ENCODE results near the gene NXPH1.

NXPH1 gene

GRCh38 chr7:8437606-8438005 is 4.2 kb downstream of the NXPH1 start:
- no peak for DNase-seq

- DNase-seq, result no peak
Measured at GRCh38 chr7:8440670-8441069, 7.3 kb downstream of the NXPH1 start.

- no peak for DNase-seq
Measured at GRCh38 chr7:8441106-8441965, 7.9 kb downstream of the NXPH1 start.

- DNase-seq, result no peak
Measured at GRCh38 chr7:8442051-8442813, 8.8 kb downstream of the NXPH1 start.

GRCh38 chr7:8442814-8443304 is 9.4 kb downstream of the NXPH1 start:
- peak; percentile 80 for DNase-seq

GRCh38 chr7:8443576-8444467 is 10.4 kb downstream of the NXPH1 start:
- DNase-seq, result no peak

GRCh38 chr7:8444468-8444769 is 11.0 kb downstream of the NXPH1 start:
- DNase-seq, result no peak

- DNase-seq, result no peak
Measured at GRCh38 chr7:8453535-8453934, 20.1 kb downstream of the NXPH1 start.

- no peak for DNase-seq
Measured at GRCh38 chr7:8455426-8455825, 22.0 kb downstream of the NXPH1 start.

GRCh38 chr7:8462309-8462708 is 28.9 kb downstream of the NXPH1 start:
- DNase-seq, result no peak

- DNase-seq, result no peak
Measured at GRCh38 chr7:8465338-8465737, 31.9 kb downstream of the NXPH1 start.

GRCh38 chr7:8480527-8480926 is 47.1 kb downstream of the NXPH1 start:
- DNase-seq, result no peak

GRCh38 chr7:8481096-8481495 is 47.7 kb downstream of the NXPH1 start:
- DNase-seq, result no peak

- DNase-seq, result peak; percentile 47
Measured at GRCh38 chr7:8481752-8482446, 48.5 kb downstream of the NXPH1 start.

- no peak for DNase-seq
Measured at GRCh38 chr7:8490391-8491045, 57.1 kb downstream of the NXPH1 start.

- DNase-seq, result no peak
Measured at GRCh38 chr7:8491106-8491505, 57.7 kb downstream of the NXPH1 start.

- no peak for DNase-seq
Measured at GRCh38 chr7:8491544-8492489, 58.4 kb downstream of the NXPH1 start.

GRCh38 chr7:8499128-8499527 is 65.7 kb downstream of the NXPH1 start:
- DNase-seq, result no peak

- DNase-seq, result no peak
Measured at GRCh38 chr7:8500286-8500685, 66.9 kb downstream of the NXPH1 start.

GRCh38 chr7:8507566-8507965 is 74.2 kb downstream of the NXPH1 start:
- no peak for DNase-seq

GRCh38 chr7:8509621-8510020 is 76.2 kb downstream of the NXPH1 start:
- DNase-seq, result no peak

Measured in left hindlimb (tissue), 1 donor.